HG03066 (cell line): ENCODE data around the gene LCOR.

Source experiments
- ATAC-seq: cut with Tn5 transposase; IDR thresholded peaks from one replicate; pipeline ENCODE4 v1.9.1; 2021; ENCODE audit warnings: low read depth; ENCODE audit not compliant: unreplicated experiment

The LCOR gene

GRCh38 chr10:97043563-97043855 lies 211.4 kb downstream of the LCOR start:
- no peak for ATAC-seq
